ENCODE results near the gene ATM.
"Not testable (repeated sequence)": the region's sequence is repeated elsewhere in the genome, so short reads cannot be mapped to it uniquely, and the experiment has no call there.

DNA sequence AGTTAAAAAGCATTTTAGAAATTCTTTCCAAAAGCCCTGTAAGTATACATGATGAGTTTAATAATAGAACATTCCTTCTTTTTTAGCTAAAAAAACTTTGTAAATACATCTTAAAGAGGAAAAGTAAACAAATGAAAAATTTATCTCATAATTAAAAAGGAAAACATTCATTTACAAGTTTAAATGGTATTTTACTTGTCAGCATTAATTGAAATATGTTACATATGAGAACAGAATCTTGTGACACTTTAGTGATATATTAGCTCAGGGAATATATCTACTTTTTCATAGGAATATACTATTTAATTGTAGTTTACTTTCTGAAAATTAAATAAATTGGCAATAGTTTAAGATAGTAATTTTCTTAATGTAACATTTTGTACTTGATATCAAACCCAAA lies 66.2 kb downstream of the ATM start:
- not testable (repeated sequence) for TF ChIP-seq CTCF (IDR thresholded peaks at IDR 0.05; ENCODE audit: borderline replicate concordance, extremely low read depth, low read length, poor library complexity, severe bottlenecking); EZH2 (IDR thresholded peaks at IDR 0.05; ENCODE audit: borderline replicate concordance, low read depth, low read length, severe bottlenecking)

All from DND-41 (cell line).